Panc1 (cell line): ENCODE data around the gene FCRL5. TPM values are rescaled to one million over a fixed set of nuclear protein-coding genes. Genes with fewer than 3 reads are reported as not detected.

Source experiments
- ATAC-seq: fragments of 200-7000 bp; cut with Tn5 transposase; 2 replicates; pipeline ENCODE4 v1.9.1; 2020; ENCODE audit warnings: mild to moderate bottlenecking, moderate library complexity
- BruUV-seq: library from RNA; stranded (reverse); fragments of 400-500 nt; replicated peaks from 2 replicates; lab custom pipeline; 2021; lab: Mats Ljungman, UMichigan
- CTCF ChIA-PET: fragments of 300-600 bp; sonication (Branson Sonifier 250); formaldehyde crosslinking; loops from one replicate; lab custom pipeline; 2022; ENCODE audit warnings: antibody characterized with exemption; lab: Charles Lee
- POLR2A ChIA-PET: fragments of 300-600 bp; sonication (Branson Sonifier 250); formaldehyde crosslinking; loops from one replicate; lab custom pipeline; 2022; ENCODE audit warnings: antibody characterized with exemption; lab: Charles Lee
- DNase-seq: peaks from one replicate; pipeline ENCODE4 v3.0.0-alpha.2; 2010; ENCODE audit warnings: low read depth, low spot score
- H3K27ac ChIP-seq: 2 replicates; pipeline ENCODE4 v1.5.1; 2011; ENCODE audit warnings: mild to moderate bottlenecking, low read length, inconsistent platforms
- H3K27me3 ChIP-seq: fragments of 200-500 bp; sonication (Bioruptor generic); 2 replicates; pipeline ENCODE4 v1.6.0; 2014; ENCODE audit warnings: low read length, inconsistent platforms; ENCODE audit not compliant: control insufficient read depth, insufficient read depth
- H3K36me3 ChIP-seq: fragments of 200-500 bp; sonication (Bioruptor generic); 2 replicates; pipeline ENCODE4 v1.5.1; 2014; ENCODE audit warnings: inconsistent platforms, mild to moderate bottlenecking, low read length, moderate library complexity; ENCODE audit not compliant: control insufficient read depth, insufficient read depth
- H3K4me1 ChIP-seq: 2 replicates; pipeline ENCODE4 v1.5.1; 2011; ENCODE audit warnings: inconsistent platforms, mild to moderate bottlenecking, low read length, moderate library complexity; ENCODE audit not compliant: control insufficient read depth, insufficient read depth
- H3K4me3 ChIP-seq, 2 experiments: 2 replicates each; pipeline ENCODE4 v1.5.1; 2011 to 2012; ENCODE audit warnings: low read depth in 2 of 2, low read length in 2 of 2, mild to moderate bottlenecking in 2 of 2, inconsistent platforms in 1 of 2, moderate library complexity in 1 of 2
- H3K9me3 ChIP-seq: fragments of 200-500 bp; sonication (Bioruptor generic); 2 replicates; pipeline ENCODE4 v1.5.1; 2014; ENCODE audit warnings: low read depth, mild to moderate bottlenecking, inconsistent platforms, low read length, moderate library complexity; ENCODE audit not compliant: control insufficient read depth, insufficient read depth
- CTCF ChIP-seq: fragments of 450-650 bp; IDR thresholded peaks from 2 replicates; pipeline ENCODE4 v1.5.1; 2017; ENCODE audit warnings: mild to moderate bottlenecking
- POLR2AphosphoS5 ChIP-seq: IDR thresholded peaks from 2 replicates; pipeline ENCODE4 v1.6.1; 2012; ENCODE audit warnings: mild to moderate bottlenecking, low read depth, low read length, moderate library complexity
- SIN3A ChIP-seq: IDR thresholded peaks from 2 replicates; pipeline ENCODE4 v1.6.1; 2012; ENCODE audit warnings: low read depth, mild to moderate bottlenecking, low read length, moderate library complexity, borderline replicate concordance; ENCODE audit not compliant: insufficient read depth
- TCF7L2 ChIP-seq: IDR thresholded peaks from 2 replicates; pipeline ENCODE4 v1.6.1; 2011; ENCODE audit warnings: mild to moderate bottlenecking, low read depth, low read length, inconsistent platforms
- in situ Hi-C: cut with HindIII; loops from 2 replicates; pipeline ENCODE4 v1.10.0; 2016; ENCODE audit warnings: low sequenced_read_pairs, low pct_unique_long_range_greater_than_20kb
- intact Hi-C: fragments of 100-400 bp; cut with micrococcal nuclease; formaldehyde crosslinking; loops from one replicate; pipeline ENCODE4 v1.10.0; 2022; ENCODE audit not compliant: unreplicated experiment
- total RNA-seq: library from RNA; stranded (reverse); gene quantifications from one replicate; pipeline ENCODE4 v1.2.1, GENCODE V29; 2021; ENCODE audit not compliant: unreplicated experiment
- TF ChIP-seq, protein P1 (sequence below), 2 experiments: IDR thresholded peaks; 2 replicates each; pipeline ENCODE4 v1.6.1; 2011 to 2012; ENCODE audit warnings: low read depth in 2 of 2, control low read depth in 1 of 2, low read length in 1 of 2, mild to moderate bottlenecking in 1 of 2, moderate library complexity in 1 of 2; ENCODE audit not compliant: insufficient read depth in 1 of 2

Gene FCRL5
- total RNA-seq, 1 experiment from 2014 or later = not detected

GRCh38 chr1:157519451-157519850, 32.9 kb downstream of the FCRL5 start:
- DNase-seq (no peak), ATAC-seq (no peak)
- Histone ChIP-seq H3K9me3 (no peaks in the 10 kb centered on the region), H3K4me1 (no peaks in the 10 kb centered on the region), H3K36me3 (no peaks in the 10 kb centered on the region), H3K4me3 (no peak overlapping the region), H3K27me3 (peaks cover 10% of the 10 kb centered on the region; the same call in 1 of the 2 replicates), H3K27ac (no peak overlapping the region)
- ChIA-PET POLR2A (no interaction called here), CTCF (no interaction called here)
- TF ChIP-seq SIN3A = no peak
- no peak for TF ChIP-seq TCF7L2
- no peak for TF ChIP-seq CTCF
- no peak for TF ChIP-seq POLR2AphosphoS5
- TF ChIP-seq, protein P1, sequence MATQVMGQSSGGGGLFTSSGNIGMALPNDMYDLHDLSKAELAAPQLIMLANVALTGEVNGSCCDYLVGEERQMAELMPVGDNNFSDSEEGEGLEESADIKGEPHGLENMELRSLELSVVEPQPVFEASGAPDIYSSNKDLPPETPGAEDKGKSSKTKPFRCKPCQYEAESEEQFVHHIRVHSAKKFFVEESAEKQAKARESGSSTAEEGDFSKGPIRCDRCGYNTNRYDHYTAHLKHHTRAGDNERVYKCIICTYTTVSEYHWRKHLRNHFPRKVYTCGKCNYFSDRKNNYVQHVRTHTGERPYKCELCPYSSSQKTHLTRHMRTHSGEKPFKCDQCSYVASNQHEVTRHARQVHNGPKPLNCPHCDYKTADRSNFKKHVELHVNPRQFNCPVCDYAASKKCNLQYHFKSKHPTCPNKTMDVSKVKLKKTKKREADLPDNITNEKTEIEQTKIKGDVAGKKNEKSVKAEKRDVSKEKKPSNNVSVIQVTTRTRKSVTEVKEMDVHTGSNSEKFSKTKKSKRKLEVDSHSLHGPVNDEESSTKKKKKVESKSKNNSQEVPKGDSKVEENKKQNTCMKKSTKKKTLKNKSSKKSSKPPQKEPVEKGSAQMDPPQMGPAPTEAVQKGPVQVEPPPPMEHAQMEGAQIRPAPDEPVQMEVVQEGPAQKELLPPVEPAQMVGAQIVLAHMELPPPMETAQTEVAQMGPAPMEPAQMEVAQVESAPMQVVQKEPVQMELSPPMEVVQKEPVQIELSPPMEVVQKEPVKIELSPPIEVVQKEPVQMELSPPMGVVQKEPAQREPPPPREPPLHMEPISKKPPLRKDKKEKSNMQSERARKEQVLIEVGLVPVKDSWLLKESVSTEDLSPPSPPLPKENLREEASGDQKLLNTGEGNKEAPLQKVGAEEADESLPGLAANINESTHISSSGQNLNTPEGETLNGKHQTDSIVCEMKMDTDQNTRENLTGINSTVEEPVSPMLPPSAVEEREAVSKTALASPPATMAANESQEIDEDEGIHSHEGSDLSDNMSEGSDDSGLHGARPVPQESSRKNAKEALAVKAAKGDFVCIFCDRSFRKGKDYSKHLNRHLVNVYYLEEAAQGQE (IDR thresholded peaks at IDR 0.05; ENCODE audit: insufficient read depth in 1 of 2, low read depth in 2 of 2, low read length in 1 of 2) = no peak
- in situ Hi-C loops = no loop called here
- intact Hi-C loops = loop anchor here (10.0 kb wide), 1 partner anchor 55 kb away; no protein-coding TSS in a partner anchor
- no TSS peak for BruUV-seq

DNA sequence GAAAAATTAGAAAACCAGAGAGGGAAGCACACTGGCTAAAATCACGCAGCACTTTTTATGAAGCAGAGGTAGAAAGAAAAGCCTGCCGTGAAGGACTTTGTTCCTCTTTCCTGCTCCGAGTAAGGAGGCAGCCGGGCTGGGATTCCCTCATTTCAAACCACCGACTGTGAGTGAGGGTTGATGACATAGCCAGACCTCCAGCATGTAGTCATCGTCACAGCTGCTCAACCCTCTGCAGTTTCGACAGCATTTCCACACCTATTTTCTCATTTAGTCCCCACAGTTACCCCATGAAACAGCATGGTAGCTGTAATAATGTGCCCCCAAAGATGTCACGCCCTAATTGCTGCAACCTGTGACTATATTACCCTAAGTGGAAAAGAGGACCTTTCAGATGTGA, 35.3 kb downstream of the FCRL5 start:
- Histone ChIP-seq H3K4me3 (no peak overlapping the region), H3K4me1 (no peaks in the 10 kb centered on the region), H3K27me3 (peaks cover 10% of the 10 kb centered on the region; the same call in 1 of the 2 replicates), H3K27ac (no peak overlapping the region), H3K36me3 (no peaks in the 10 kb centered on the region), H3K9me3 (no peaks in the 10 kb centered on the region)
- no peak for ATAC-seq
- in situ Hi-C loops (no loop called here), intact Hi-C loops (loop anchor here (10.0 kb wide), 1 partner anchor 58 kb away; no protein-coding TSS in a partner anchor)
- TF ChIP-seq SIN3A = no peak
- no peak for DNase-seq
- CTCF ChIA-PET = no interaction called here
- POLR2A ChIA-PET = no interaction called here
- no TSS peak for BruUV-seq

DNA sequence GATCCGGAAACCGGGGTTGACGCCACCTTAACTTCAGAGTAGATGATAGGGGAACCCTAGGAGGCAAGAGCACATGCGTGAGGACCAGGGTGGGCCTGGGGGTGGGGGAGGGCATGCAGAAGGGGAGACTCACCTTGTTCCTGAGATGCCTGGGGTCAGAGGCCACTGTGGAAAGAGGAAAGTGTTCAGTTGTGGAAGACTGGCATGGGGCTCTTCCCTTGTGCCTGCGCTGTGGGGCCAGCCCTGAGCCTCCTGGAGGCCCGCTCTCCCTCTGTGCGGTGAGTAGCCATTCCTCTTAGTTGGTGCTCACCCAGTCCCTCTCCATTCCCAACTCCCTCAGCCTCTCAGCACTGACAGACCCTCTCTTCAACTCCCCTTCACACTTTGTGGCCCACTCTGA, 36.6 kb downstream of the FCRL5 start:
- Histone ChIP-seq H3K4me1 (no peaks in the 10 kb centered on the region), H3K9me3 (no peaks in the 10 kb centered on the region), H3K36me3 (no peaks in the 10 kb centered on the region), H3K27ac (no peak overlapping the region), H3K4me3 (no peak overlapping the region), H3K27me3 (0 out of 2 replicates have a peak, but pooled peaks cover 2% of the 10 kb centered on the region)
- BruUV-seq = no TSS peak
- in situ Hi-C loops = no loop called here
- intact Hi-C loops = loop anchor here (10.0 kb wide), 1 partner anchor 59 kb away; no protein-coding TSS in a partner anchor
- no peak for DNase-seq
- ATAC-seq = no peak
- TF ChIP-seq CTCF = no peak
- TF ChIP-seq SIN3A = no peak
- no peak for TF ChIP-seq TCF7L2
- no peak for TF ChIP-seq POLR2AphosphoS5
- TF ChIP-seq, protein P1 (IDR thresholded peaks at IDR 0.05; ENCODE audit: insufficient read depth in 1 of 2, low read depth in 2 of 2, low read length in 1 of 2) = no peak
- ChIA-PET CTCF (no interaction called here), POLR2A (no interaction called here)
